SKM-1 (cell line): ENCODE data around the gene CXCL9.
"Not testable (repeated sequence)": the region's sequence is repeated elsewhere in the genome, so short reads cannot be mapped to it uniquely, and the experiment has no call there.

Experiments
- DNase-seq: peaks from one replicate; lab custom pipeline; 2025; ENCODE audit not compliant: unreplicated experiment; lab: John Stamatoyannopoulos, UW

CXCL9 gene

DNA sequence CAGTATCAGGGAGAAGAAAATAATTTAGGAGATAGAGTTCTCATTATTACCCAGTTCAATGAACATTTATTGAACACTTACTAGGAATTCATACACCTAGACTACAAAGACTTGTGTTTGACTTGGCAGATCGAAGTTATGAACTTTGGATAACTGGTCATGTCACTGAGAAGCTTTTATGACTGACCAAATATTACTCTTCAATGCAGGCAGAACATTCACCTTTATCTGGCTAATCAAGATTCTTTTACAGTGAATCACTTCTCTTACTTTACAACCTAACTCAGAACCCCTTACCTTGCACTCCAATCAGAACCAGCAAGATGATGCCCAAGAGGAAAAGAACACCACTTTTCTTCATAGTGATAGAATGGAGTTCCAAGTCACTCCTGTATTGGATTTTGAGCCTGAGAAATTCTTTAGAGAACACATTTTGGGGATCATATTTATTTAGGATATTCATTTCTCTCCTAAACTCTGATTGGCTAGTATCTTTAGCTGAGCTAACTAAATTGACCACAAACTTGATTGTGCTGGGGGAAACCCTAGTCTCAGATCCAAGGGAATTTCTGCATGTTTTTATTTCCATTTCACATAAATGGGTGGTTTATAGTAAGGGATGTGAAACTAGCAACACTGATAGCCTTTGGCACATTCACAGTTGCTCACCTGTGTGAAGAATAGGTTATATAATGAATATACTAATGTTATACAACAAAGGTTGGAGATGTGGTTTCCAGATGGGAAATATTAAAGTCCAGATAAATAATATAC lies at the start of gene CXCL9:
TSS of gene CXCL9 (minus strand) at position 421 of the 774 bp plus-strand sequence. CDS start at position 361, 60 bp downstream.
- DNase-seq, result no peak

DNA sequence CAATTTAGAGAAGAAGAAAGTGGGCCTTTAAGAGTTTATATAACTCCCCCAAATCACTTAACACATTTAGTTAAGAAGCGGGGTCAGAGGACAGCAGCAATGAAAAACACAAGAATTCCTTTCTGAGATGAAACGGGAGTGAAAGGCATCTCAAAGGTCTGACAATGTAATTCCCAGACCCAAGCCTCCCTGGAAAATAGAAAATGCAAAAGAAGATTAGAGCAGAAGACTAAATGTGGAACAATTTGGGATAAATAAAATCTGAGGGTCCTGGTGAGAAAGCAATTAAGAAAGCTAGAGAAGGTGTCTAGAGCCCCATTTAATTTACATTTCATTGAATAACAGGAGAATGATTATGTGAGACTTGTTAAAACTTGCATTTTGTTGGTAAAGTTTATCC lies 48.1 kb upstream of the CXCL9 start:
- no peak for DNase-seq

DNA sequence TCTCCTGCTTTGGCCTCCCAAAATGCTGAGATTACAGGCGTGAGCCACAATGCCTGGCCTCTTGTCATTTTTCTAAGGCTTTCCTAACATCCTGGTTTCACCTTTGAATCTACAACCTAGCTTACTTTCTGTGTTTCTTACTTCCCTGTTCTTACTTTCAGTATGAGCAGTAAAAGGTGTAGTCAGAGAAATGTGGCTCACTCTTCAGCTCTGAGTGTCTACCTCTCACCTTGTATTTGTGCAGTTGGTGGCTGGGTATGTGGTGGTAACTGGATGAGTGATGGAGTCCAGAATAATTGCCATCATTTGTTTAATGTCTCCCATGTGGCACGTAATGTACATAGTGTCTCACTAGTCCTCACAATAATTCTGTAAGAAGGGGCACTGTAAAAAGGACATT lies 47.7 kb upstream of the CXCL9 start:
- no peak for DNase-seq

DNA sequence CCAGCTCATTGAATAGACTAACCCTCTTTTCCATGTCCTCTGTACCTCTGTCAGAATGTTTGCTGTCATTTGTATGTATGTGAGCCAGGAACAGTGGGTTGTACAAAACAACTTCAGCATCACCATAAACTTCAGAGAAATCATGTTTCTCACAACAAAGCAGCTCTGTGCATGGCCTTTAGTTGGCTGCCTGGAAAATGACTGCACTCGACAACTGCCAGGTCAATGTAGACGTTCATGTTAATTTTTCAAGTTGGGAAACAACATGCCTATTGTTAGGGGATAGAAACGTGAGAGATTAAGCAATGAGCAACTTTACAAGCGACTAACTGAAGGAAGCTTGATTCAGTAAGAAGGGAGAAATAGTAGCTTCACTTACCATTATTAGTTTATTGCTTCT lies 46.4 kb upstream of the CXCL9 start:
- DNase-seq, result no peak

DNA sequence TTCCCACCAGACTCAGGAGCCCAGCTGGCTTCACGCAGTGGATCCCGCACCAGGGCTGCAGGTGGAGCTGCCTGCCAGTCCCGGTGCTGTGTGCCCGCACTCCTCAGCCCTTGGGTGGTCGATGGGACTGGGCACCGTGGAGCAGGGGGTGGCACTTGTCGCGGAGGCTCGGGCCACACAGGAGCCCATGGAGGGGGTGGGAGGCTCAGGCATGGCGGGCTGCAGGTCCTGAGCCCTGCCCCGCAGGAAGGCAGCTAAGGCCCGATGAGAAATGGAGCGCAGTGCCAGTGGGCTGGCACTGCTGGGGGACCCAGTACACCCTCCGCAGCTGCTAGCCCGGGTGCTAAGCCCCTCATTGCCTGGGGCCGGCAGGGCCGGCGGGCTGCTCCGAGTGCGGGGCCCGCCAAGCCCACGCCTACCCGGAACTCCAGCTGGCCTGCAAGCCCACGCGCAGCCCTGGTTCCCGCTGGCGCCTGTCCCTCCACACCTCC lies 43.3 kb upstream of the CXCL9 start:
- not testable (repeated sequence) for DNase-seq

DNA sequence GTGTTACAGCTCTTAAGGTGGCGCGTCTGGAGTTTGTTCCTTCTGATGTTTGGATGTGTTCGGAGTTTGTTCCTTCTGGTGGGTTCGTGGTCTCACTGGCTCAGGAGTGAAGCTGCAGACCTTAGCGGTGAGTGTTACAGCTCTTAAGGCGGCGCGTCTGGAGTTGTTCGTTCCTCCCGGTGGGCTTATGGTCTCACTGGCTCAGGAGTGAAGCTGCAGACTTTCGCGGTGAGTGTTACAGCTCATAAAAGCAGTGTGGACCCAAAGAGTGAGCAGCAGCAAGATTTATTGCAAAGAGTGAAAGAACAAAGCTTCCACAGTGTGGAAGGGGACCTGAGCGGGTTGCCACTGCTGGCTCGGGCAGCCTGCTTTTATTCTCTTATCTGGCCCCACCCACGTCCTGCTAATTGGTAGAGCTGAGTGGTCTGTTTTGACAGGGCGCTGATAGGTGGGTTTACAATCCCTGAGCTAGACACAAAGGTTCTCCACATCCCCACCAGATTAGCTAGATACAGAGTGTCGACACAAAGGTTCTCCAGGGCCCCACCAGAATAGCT lies 42.6 kb upstream of the CXCL9 start:
- DNase-seq, result not testable (repeated sequence)

DNA sequence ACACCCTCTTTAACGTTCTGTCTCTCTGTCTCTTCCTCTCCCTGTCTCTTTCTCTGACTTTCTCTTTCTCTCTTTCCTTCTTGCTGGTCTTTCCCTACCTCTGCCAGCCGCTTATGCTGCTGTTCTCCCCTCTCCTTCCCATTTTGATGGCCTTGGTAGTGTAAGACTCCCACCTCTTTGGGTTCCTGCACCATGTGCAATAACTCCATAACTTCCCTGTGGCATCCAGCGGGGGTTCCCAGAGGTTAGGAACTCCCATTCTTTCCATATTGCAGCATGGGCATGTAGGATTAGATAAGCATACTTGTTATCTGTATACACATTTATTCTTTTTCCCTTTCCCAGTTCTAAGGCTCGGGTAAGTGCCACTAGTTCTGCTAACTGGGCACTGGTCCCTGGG lies 37.4 kb upstream of the CXCL9 start:
- DNase-seq, result not testable (repeated sequence)

DNA sequence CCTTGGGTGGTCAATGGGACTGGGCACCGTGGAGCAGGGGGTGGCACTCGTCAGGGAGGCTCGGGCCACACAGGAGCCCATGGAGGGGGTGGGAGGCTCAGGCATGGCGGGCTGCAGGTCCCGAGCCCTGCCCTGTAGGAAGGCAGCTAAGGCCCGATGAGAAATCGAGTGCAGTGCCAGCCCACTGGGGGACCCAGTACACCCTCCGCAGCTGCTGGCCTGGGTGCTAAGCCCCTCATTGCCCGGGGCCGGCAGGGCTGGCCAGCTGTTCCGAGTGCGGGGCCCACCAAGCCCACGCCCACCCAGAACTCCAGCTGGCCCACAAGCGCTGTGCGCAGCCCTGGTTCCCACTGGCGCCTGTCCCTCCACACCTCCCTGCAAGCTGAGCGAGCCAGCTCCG lies 36.0 kb upstream of the CXCL9 start:
- not testable (repeated sequence) for DNase-seq

DNA sequence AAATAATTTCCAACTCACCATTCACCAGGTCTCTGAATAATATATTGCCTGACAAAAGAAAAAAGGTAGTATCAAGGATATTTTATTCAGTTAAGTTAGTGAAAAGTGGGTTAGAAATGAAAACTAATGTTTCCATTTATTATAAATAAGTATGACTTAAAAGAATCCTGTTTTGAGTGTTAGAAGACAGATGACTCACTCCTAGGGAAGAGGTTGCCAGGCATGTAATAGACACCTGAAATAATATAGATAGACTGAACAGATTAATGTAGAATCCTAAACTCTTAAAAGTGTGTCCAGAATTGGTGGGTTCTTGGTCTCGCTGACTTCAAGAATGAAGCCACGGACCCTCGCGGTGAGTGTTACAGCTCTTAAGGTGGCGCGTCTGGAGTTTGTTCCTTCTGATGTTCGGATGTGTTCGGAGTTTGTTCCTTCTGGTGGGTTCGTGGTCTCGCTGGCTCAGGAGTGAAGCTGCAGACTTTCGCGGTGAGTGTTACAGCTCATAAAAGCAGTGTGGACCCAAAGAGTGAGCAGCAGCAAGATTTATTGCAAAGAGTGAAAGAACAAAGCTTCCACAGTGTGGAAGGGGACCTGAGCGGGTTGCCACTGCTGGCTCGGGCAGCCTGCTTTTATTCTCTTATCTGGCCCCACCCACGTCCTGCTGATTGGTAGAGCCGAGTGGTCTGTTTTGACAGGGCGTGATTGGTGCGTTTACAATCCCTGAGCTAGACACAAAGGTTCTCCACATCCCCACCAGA lies 35.1 kb upstream of the CXCL9 start:
- DNase-seq, result not testable (repeated sequence)

DNA sequence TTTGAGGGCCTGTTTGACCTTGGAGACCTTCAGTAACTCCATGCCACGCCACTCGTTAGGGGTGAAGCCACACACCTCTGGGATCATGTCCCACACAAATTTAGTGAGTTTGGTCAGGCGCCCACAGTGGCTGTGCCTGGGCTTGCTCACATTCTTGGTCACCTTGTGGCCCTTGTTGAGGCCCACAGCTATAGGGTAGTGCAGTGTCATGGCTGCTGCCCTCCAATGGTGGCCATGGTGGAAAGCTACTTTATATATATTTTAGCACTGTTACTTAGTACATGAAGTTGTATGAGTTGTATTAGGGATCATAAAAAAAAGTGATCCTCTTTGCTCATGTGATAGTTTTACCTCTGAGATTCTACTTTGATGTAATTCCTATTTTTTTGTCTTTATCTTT lies 29.5 kb upstream of the CXCL9 start:
- no peak for DNase-seq

DNA sequence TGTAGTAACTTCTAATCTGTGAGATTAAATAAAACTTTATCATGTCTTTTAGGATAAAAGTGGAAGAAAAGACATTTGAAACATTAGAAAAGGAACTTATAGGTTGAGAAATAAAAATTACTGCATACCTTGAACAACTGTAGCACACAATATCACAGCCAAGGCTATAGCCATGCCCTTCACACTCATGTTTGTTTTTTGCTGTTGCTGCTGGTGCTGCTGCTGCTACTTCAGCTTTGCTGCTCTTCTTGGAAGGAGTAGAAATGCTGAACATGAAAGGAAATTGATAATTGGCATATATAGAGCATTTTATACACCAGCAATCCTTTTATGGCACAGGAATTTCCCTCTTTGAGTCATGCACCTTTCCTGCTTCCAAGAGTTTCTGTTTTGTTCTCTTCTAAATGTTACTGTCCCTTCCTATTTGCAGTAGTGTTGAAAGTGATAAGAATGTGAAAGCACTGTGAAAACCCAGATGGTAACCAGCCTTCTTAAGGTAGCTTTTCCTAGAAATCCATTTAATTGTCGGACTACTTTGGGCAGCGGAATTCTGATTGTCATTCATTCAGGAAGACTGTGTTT lies 28.6 kb upstream of the CXCL9 start, which contains the start of gene CXCL11:
TSS of gene CXCL11 (minus strand) at position 272 of the 582 bp plus-strand sequence. CDS start at position 189, 83 bp downstream.
- DNase-seq, result no peak

DNA sequence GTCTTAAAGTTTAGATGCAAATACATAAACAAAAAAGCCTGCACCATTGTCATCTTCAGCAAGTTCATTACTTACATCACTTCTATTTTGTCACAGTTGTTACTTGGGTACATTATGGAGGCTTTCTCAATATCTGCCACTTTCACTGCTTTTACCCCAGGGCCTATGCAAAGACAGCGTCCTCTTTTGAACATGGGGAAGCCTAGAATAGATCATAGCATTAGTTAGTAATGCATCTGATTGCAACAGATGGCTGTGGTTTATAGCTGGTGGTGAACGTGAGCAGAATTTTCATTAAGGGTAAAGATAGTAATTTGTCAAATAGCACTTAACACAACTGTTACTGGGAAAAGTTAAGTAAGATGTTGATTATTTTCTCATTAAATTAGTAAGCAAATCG lies 27.8 kb upstream of the CXCL9 start:
- peak; percentile 54 for DNase-seq

DNA sequence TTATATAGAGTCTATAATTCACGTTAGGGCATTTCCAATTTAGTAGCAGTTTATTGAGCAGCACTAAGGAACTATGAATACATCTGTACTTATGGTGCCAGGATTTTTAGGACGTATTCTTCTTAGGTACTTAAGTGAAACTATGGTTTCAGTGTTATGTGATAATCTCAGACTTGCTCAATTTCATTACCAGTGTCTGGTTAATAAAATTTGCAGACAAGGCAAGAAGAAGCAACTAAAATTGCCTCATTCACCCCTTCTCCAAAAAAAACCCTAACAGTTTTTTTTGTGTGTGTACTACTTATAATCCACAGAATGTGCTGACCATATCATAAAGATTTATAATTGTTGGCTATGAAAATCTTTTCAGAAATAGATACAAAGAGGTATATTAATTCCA lies 22.0 kb upstream of the CXCL9 start:
- DNase-seq, result no peak

DNA sequence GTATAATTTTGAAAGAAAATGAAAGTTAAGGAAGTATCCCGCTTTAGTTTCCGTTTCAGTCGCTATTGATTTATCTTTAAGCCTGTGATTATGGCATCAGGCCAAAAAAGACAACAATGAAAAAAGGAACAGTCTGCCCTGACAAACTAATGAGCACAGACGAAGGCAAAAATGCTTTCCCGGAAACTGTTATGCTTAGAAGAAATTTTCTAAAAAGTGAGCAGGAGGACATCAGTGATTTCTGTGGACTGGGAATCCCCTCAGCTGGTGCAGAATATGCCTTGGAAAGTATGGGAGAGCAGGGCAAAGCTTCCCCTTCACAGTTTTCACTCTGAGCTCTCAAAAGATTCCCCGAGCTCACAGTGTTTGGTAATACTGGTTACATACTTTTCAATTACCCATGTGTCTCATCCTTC lies 21.0 kb upstream of the CXCL9 start:
- DNase-seq, result no peak

DNA sequence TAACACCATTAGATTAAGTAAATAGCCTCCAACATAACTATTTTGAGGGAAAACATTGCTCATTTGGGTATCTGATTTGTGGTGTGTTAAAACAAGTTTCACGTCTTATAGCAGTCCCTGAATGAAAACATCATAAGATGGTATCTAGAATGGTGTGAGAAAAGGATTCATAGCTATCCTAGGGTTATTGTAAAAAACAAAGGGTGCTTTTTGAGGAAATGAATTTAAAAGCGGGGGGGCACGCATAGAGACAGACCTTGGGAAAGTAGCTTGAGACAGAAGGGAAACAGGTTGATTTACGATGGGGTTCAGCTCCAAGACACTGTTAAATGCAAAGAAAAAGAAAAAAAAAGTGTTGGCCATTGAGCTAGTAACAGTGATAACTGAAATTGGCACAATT lies 16.8 kb upstream of the CXCL9 start:
- no peak for DNase-seq

DNA sequence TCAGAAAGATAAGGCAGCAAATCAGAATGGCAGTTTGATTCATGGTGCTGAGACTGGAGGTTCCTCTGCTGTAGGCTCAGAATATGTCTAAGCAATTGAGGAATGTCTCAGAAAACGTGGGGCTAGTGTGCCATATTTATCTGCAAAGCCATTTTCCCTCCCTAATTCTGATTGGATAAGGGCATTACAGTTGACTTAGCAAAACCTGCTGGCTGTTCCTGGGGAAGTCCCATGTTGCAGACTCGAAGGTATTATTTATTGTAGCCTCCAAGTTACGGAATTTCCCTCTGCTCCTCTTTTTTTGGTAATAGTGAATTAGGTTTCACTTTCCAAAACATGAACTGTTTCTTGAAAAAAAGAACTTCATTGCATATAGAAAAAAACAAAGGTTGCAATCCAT lies 16.1 kb upstream of the CXCL9 start, which contains the start of gene CXCL10:
TSS of gene CXCL10 (minus strand) at position 109 of the 400 bp plus-strand sequence. CDS start at position 43, 66 bp downstream.
- DNase-seq, result no peak

DNA sequence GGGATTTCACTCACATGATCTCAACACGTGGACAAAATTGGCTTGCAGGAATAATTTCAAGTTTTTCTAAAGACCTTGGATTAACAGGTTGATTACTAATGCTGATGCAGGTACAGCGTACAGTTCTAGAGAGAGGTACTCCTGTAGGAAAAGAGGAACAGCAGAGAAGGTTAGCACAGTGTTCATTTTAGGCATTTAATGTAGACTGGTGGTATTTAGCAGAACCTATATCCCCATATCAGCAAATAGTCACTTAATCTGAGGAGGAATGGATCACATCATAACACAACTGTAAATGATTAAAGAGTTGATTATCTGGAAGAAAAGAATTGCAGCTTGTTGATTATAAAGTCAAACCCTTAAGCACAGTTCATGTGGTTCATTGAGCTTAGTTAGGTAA lies 15.4 kb upstream of the CXCL9 start:
- no peak for DNase-seq

DNA sequence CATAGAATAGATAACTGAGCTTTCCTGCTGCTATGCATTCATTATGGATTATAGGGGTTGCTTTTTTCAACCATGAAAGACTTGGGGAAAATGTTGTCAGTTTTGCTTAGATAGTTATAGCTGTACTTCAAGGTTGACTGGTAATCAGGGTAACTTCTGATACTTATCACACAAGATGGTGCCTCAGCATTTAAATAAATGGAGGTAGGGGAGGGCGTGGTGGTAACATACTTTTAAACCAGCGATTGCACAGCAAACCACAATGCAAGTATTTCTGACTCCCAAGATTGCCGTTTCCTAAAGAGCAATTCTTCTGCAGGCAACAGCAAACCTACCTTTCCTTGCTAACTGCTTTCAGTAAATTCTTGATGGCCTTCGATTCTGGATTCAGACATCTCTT lies 14.7 kb upstream of the CXCL9 start:
- DNase-seq, result no peak

DNA sequence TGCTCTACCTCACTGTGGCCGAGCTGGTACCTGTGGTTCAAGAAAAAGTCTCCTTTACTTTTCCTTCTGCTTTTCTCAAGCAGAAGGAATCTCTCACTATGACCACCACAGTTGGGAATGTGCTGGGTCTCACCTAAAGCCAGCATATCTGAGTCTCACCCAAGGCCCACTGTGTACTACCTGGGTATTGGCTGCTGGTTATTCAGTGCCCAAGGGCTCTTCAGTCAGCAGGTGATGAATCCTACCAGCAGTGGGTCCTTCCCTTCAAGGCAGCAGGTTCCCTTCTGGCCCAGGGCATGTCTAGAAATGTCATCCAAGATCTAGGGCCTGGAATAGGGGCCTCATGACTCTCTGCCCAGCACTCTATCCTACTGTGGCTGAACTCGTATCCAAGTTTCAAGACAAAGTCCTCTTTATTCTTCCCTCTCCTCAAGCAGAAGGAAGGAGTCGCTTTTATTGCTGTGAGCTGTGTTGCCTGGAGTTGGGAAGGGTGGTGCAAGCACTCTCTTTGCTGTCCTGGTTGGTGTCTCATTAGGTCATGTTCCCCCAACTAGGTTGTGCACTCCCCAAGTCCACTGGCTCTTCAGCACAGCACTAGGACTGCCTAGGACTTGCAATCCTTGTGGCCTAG lies 9.9 kb upstream of the CXCL9 start:
- no peak for DNase-seq

DNA sequence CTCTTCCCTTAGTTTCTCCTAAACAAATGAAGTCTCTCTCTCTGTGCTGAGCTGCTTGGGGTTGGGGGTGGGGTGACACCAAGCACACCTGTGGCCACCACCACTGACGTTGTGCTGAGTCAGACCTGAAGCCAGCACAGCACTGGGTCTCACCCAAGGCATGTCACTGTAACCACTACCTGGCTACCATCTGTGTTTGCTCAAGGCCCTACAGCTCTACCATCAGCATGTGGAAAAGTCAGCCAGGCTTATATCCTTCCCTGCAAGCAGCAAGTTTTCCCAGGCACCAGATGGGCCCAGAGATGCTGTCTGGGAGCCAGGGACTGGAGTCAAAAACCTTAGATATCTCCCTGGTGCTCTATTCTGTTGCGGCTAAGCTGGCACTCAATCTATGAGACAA lies 9.1 kb upstream of the CXCL9 start:
- DNase-seq, result no peak

DNA sequence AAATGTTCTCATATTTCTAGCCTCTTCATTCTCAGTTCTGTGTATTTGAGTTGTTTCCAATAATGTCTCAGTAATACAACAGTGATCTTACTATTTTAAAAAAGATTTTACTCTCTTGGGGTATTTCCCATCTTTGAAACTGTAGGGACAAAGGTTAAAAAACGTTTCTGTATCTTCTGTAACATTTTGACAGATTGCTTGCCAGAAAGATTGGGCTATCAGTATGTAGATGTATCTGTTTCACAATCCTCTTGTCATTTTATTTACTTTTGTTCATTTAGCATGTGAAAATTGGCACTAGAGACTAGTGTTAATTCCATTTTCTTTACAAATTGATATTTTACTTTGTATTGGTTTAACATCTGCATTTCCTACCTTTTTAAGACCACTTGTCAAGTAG lies 6.2 kb upstream of the CXCL9 start:
- no peak for DNase-seq
